ENCODE measurements around the gene NAP1L1.
A peak's percentile ranks its signal among the peaks of the same experiment; 100 is the strongest.

NAP1L1 gene

GRCh38 chr12:76083904-76084862, at the start of gene NAP1L1:
NAP1L1 (minus strand) TSS chr12:76084685; CDS start chr12:76074219, 10,466 bp downstream.
- peak within 1 kb of the TSS; percentile 95 for H3K4me3 Mint-ChIP-seq
- no peaks in the 10 kb centered on the region for H3K9me3 Mint-ChIP-seq (ENCODE audit: low read depth)
- H3K27me3 Mint-ChIP-seq = no peaks in the 10 kb centered on the region
- peak within 1 kb of the TSS; percentile 100 for H3K27ac Mint-ChIP-seq
- peaks cover 21% of the 10 kb centered on the region for H3K36me3 Mint-ChIP-seq
- peaks cover 48% of the 10 kb centered on the region for H3K4me1 Mint-ChIP-seq (ENCODE audit: low read depth)

- H3K4me3 Mint-ChIP-seq = no peak overlapping the region
- H3K4me1 Mint-ChIP-seq (ENCODE audit: low read depth) = no peaks in the 10 kb centered on the region
- H3K9me3 Mint-ChIP-seq (ENCODE audit: low read depth) = peaks cover 5% of the 10 kb centered on the region
- no peak overlapping the region for H3K27ac Mint-ChIP-seq
- H3K27me3 Mint-ChIP-seq = peaks cover 3% of the 10 kb centered on the region
- H3K36me3 Mint-ChIP-seq = peaks cover 3% of the 10 kb centered on the region
Measured at GRCh38 chr12:76127588-76127987, 43.1 kb upstream of the NAP1L1 start.

- Mint-ChIP-seq H3K36me3 (no peaks in the 10 kb centered on the region), H3K4me3 (no peak overlapping the region), H3K27ac (no peak overlapping the region), H3K4me1 (ENCODE audit: low read depth) (no peaks in the 10 kb centered on the region), H3K9me3 (ENCODE audit: low read depth) (no peaks in the 10 kb centered on the region), H3K27me3 (no peaks in the 10 kb centered on the region)
Measured at GRCh38 chr12:76124456-76124855, 40.0 kb upstream of the NAP1L1 start.

- Mint-ChIP-seq H3K9me3 (ENCODE audit: low read depth) (no peaks in the 10 kb centered on the region), H3K4me1 (ENCODE audit: low read depth) (no peaks in the 10 kb centered on the region), H3K27ac (no peak overlapping the region), H3K36me3 (no peaks in the 10 kb centered on the region), H3K4me3 (no peak overlapping the region), H3K27me3 (no peaks in the 10 kb centered on the region)
Measured at GRCh38 chr12:76123259-76124212, 39.1 kb upstream of the NAP1L1 start.

- Mint-ChIP-seq H3K27ac (no peak overlapping the region), H3K9me3 (ENCODE audit: low read depth) (no peaks in the 10 kb centered on the region), H3K4me1 (ENCODE audit: low read depth) (no peaks in the 10 kb centered on the region), H3K36me3 (no peaks in the 10 kb centered on the region), H3K4me3 (no peak overlapping the region), H3K27me3 (no peaks in the 10 kb centered on the region)
Measured at GRCh38 chr12:76119887-76120286, 35.4 kb upstream of the NAP1L1 start.

GRCh38 chr12:76117751-76118150, 33.3 kb upstream of the NAP1L1 start:
- H3K4me1 Mint-ChIP-seq (ENCODE audit: low read depth) = no peaks in the 10 kb centered on the region
- H3K36me3 Mint-ChIP-seq = no peaks in the 10 kb centered on the region
- H3K9me3 Mint-ChIP-seq (ENCODE audit: low read depth) = no peaks in the 10 kb centered on the region
- H3K27me3 Mint-ChIP-seq = no peaks in the 10 kb centered on the region
- no peak overlapping the region for H3K4me3 Mint-ChIP-seq
- no peak overlapping the region for H3K27ac Mint-ChIP-seq

- Mint-ChIP-seq H3K36me3 (no peaks in the 10 kb centered on the region), H3K4me1 (ENCODE audit: low read depth) (no peaks in the 10 kb centered on the region), H3K4me3 (no peak overlapping the region), H3K27me3 (no peaks in the 10 kb centered on the region), H3K27ac (no peak overlapping the region), H3K9me3 (ENCODE audit: low read depth) (no peaks in the 10 kb centered on the region)
Measured at GRCh38 chr12:76117067-76117691, 32.7 kb upstream of the NAP1L1 start.

GRCh38 chr12:76113800-76114757, 29.6 kb upstream of the NAP1L1 start:
- H3K27me3 Mint-ChIP-seq = no peaks in the 10 kb centered on the region
- H3K4me3 Mint-ChIP-seq = no peak overlapping the region
- H3K36me3 Mint-ChIP-seq = no peaks in the 10 kb centered on the region
- H3K4me1 Mint-ChIP-seq (ENCODE audit: low read depth) = no peaks in the 10 kb centered on the region
- H3K9me3 Mint-ChIP-seq (ENCODE audit: low read depth) = no peaks in the 10 kb centered on the region
- no peak overlapping the region for H3K27ac Mint-ChIP-seq

- Mint-ChIP-seq H3K27ac (no peak overlapping the region), H3K4me3 (no peak overlapping the region), H3K4me1 (ENCODE audit: low read depth) (no peaks in the 10 kb centered on the region), H3K36me3 (no peaks in the 10 kb centered on the region), H3K9me3 (ENCODE audit: low read depth) (no peaks in the 10 kb centered on the region), H3K27me3 (no peaks in the 10 kb centered on the region)
Measured at GRCh38 chr12:76111209-76111749, 26.8 kb upstream of the NAP1L1 start.

GRCh38 chr12:76109879-76110278, 25.4 kb upstream of the NAP1L1 start:
- Mint-ChIP-seq H3K36me3 (no peaks in the 10 kb centered on the region), H3K4me3 (no peak overlapping the region), H3K4me1 (ENCODE audit: low read depth) (no peaks in the 10 kb centered on the region), H3K9me3 (ENCODE audit: low read depth) (no peaks in the 10 kb centered on the region), H3K27me3 (no peaks in the 10 kb centered on the region), H3K27ac (no peak overlapping the region)

- no peak overlapping the region for H3K27ac Mint-ChIP-seq
- no peak overlapping the region for H3K4me3 Mint-ChIP-seq
- no peaks in the 10 kb centered on the region for H3K27me3 Mint-ChIP-seq
- H3K9me3 Mint-ChIP-seq (ENCODE audit: low read depth) = no peaks in the 10 kb centered on the region
- H3K4me1 Mint-ChIP-seq (ENCODE audit: low read depth) = no peaks in the 10 kb centered on the region
- H3K36me3 Mint-ChIP-seq = no peaks in the 10 kb centered on the region
Measured at GRCh38 chr12:76108356-76108755, 23.9 kb upstream of the NAP1L1 start.

- no peaks in the 10 kb centered on the region for H3K4me1 Mint-ChIP-seq (ENCODE audit: low read depth)
- H3K27ac Mint-ChIP-seq = no peak overlapping the region
- H3K9me3 Mint-ChIP-seq (ENCODE audit: low read depth) = no peaks in the 10 kb centered on the region
- H3K27me3 Mint-ChIP-seq = no peaks in the 10 kb centered on the region
- H3K4me3 Mint-ChIP-seq = no peak overlapping the region
- H3K36me3 Mint-ChIP-seq = no peaks in the 10 kb centered on the region
Measured at GRCh38 chr12:76106631-76107030, 22.1 kb upstream of the NAP1L1 start.

GRCh38 chr12:76103958-76104357, 19.5 kb upstream of the NAP1L1 start:
- H3K27ac Mint-ChIP-seq = no peak overlapping the region
- H3K36me3 Mint-ChIP-seq = no peaks in the 10 kb centered on the region
- H3K4me3 Mint-ChIP-seq = no peak overlapping the region
- no peaks in the 10 kb centered on the region for H3K27me3 Mint-ChIP-seq
- H3K4me1 Mint-ChIP-seq (ENCODE audit: low read depth) = no peaks in the 10 kb centered on the region
- H3K9me3 Mint-ChIP-seq (ENCODE audit: low read depth) = no peaks in the 10 kb centered on the region

Measured in activated naive CD8-positive, alpha-beta T cell (primary cell).